GM20000 (cell line): Measurements from ENCODE around the gene ZMYM4.

ENCODE experiments used
- DNase-seq: peaks from one replicate; pipeline ENCODE4 v3.0.0; 2012; ENCODE audit warnings: low spot score
- TF ChIP-seq, protein P1 (sequence below): IDR thresholded peaks from 2 replicates; pipeline ENCODE4 v1.5.1; 2012; ENCODE audit warnings: mild to moderate bottlenecking, control low read depth; ENCODE audit errors: extremely low read depth, missing control alignments

The ZMYM4 gene

GRCh38 chr1:35278886-35279554 lies 10.5 kb downstream of the ZMYM4 start:
- no peak for DNase-seq
- TF ChIP-seq, protein P1, sequence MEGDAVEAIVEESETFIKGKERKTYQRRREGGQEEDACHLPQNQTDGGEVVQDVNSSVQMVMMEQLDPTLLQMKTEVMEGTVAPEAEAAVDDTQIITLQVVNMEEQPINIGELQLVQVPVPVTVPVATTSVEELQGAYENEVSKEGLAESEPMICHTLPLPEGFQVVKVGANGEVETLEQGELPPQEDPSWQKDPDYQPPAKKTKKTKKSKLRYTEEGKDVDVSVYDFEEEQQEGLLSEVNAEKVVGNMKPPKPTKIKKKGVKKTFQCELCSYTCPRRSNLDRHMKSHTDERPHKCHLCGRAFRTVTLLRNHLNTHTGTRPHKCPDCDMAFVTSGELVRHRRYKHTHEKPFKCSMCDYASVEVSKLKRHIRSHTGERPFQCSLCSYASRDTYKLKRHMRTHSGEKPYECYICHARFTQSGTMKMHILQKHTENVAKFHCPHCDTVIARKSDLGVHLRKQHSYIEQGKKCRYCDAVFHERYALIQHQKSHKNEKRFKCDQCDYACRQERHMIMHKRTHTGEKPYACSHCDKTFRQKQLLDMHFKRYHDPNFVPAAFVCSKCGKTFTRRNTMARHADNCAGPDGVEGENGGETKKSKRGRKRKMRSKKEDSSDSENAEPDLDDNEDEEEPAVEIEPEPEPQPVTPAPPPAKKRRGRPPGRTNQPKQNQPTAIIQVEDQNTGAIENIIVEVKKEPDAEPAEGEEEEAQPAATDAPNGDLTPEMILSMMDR = no peak

DNA sequence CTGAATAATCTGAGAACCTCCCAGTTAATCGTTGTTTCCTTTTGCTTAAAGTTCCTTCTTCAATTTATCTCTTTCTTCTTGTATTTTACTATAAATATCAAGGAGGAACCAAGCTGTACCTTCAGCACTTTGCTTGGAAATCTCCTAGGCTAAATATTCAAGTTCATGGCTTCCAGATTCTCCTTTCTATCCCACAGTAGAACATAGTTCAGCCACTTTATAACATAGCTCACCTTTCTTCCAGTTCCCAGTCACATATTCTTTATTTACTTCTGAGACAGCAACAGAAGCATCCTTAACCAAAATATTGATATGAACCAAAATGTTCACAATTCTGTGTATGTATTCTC lies 11.0 kb downstream of the ZMYM4 start:
- TF ChIP-seq, protein P1 = no peak
- no peak for DNase-seq

GRCh38 chr1:35280006-35280405 lies 11.5 kb downstream of the ZMYM4 start:
- TF ChIP-seq, protein P1 = no peak

GRCh38 chr1:35281565-35281964 lies 13.1 kb downstream of the ZMYM4 start:
- TF ChIP-seq, protein P1 = no peak
- no peak for DNase-seq

More at GRCh38 chr1:35280006-35280405, 11.5 kb downstream of the ZMYM4 start:
- no peak for DNase-seq

DNA sequence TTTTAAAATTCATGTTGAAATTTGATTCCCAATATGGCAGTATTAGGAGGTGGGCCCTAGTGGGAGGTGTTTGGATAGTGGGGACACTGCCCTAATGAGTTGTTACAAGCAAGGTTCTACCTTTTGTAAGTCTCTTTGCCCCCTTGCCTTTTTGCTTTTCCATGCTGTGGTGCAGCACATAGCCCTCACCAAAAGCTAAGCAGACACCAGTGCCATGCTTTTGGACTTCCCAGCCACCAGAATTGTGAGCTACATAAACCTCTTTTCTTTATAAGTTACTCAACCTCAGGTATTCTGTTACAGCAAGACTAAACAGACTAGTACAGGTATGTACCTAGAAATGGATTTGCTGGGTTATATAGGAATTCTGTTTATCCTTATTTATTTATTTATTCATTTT lies 13.7 kb downstream of the ZMYM4 start:
- no peak for DNase-seq
- TF ChIP-seq, protein P1 = no peak

GRCh38 chr1:35284852-35285251 lies 16.3 kb downstream of the ZMYM4 start:
- TF ChIP-seq, protein P1 = no peak
- DNase-seq = no peak

DNA sequence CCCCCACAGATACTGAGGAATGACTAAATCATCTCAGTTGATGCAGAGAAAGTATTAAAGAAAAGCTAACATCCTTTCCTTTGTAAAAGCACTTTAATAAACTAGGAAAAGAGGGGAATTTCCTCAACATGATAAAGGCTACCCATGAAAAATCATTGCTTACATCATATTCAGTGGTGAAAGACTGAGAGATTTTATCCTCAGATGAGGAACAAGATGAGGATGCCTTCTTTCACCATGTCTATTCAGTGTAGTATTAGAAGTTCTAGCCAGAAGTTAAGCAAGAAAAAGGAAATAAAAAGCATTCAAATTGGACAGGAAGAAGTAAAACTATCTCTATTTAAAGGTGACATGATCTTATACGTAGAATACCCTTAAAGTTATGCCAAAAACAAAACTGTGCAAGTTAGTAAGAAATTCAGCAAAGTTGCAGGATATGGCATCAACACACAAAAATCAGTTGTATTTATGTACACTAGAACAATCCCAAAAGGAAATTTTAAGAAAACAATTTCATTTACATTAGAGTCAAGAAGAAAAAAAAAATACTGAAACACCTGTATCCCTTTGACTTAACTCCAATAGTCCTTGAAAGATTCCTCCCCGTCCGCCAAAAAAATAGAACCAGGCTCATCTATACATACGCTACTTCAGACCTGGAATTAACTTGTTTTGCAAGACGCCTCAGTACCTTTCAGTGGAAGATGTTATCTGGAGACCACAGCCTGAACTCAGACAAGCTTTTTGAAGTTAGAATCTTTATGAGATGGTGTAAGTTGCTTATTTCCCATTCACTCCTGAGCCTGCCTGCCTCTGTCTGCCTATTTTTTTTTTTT lies 17.5 kb downstream of the ZMYM4 start:
- no peak for DNase-seq
- TF ChIP-seq, protein P1 = no peak
